Esophagus muscularis mucosa (tissue), 4 donors: ENCODE data around the gene KRTAP5-10.

ENCODE experiments used
- EP300 ChIP-seq: sonication (generic); formaldehyde crosslinking; IDR thresholded peaks from one replicate; pipeline ENCODE4 v1.6.1; 2017; ENCODE audit warnings: antibody characterized with exemption
- POLR2A ChIP-seq: fragments of 450-650 bp; IDR thresholded peaks from one replicate; pipeline ENCODE4 v1.6.1; 2017; ENCODE audit warnings: antibody characterized with exemption, moderate library complexity, mild to moderate bottlenecking, low read depth
- TF ChIP-seq, protein P1 (sequence below), 3 experiments: fragments of 200-600 bp in 2 of 3; fragments of 450-650 bp in 1 of 3; sonication (generic) in 2 of 3; IDR thresholded peaks; one replicate each; pipeline ENCODE4 v1.5.1; 2017 to 2019; ENCODE audit warnings: antibody characterized with exemption in 3 of 3, mild to moderate bottlenecking in 2 of 3, moderate library complexity in 1 of 3

DNA sequence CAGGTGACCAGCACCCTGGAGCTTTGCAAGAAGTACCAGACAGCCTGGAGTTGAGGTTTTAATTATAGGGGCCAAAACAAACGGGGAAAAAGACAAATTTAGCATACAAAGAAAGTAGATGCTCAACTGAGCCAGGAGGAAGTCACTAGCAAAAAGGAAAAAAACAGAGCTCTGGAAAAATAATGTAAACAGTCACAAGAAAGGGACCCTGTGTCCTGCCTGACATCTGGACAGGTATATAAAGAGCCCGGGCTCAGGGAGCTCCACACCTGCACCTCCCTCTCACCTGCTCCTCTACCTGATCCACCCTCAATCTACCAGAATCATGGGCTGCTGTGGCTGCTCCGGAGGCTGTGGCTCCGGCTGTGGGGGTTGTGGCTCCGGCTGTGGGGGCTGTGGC lies at the start of gene KRTAP5-10:
- TF ChIP-seq EP300: no peak
- TF ChIP-seq, protein P1, sequence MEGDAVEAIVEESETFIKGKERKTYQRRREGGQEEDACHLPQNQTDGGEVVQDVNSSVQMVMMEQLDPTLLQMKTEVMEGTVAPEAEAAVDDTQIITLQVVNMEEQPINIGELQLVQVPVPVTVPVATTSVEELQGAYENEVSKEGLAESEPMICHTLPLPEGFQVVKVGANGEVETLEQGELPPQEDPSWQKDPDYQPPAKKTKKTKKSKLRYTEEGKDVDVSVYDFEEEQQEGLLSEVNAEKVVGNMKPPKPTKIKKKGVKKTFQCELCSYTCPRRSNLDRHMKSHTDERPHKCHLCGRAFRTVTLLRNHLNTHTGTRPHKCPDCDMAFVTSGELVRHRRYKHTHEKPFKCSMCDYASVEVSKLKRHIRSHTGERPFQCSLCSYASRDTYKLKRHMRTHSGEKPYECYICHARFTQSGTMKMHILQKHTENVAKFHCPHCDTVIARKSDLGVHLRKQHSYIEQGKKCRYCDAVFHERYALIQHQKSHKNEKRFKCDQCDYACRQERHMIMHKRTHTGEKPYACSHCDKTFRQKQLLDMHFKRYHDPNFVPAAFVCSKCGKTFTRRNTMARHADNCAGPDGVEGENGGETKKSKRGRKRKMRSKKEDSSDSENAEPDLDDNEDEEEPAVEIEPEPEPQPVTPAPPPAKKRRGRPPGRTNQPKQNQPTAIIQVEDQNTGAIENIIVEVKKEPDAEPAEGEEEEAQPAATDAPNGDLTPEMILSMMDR (IDR thresholded peaks at IDR 0.05): no peak
- TF ChIP-seq POLR2A: no peak
